HL-60 (cell line): ENCODE data around the gene KRTAP21-1.

Experiments used
- CTCF ChIP-seq: IDR thresholded peaks from one replicate; pipeline ENCODE4 v1.5.1; 2011; ENCODE audit warnings: low read length, control low read depth, inconsistent platforms; ENCODE audit not compliant: insufficient read depth
- GABPA ChIP-seq: IDR thresholded peaks from 2 replicates; pipeline ENCODE4 v1.6.1; 2012; ENCODE audit warnings: low read depth
- POLR2AphosphoS5 ChIP-seq: IDR thresholded peaks from 2 replicates; pipeline ENCODE4 v1.6.1; 2012; ENCODE audit warnings: low read depth
- REST ChIP-seq: IDR thresholded peaks from 2 replicates; pipeline ENCODE4 v1.6.1; 2012; ENCODE audit warnings: low read depth; ENCODE audit not compliant: insufficient replicate concordance
- SPI1 ChIP-seq: IDR thresholded peaks from 2 replicates; pipeline ENCODE4 v1.6.1; 2012; ENCODE audit warnings: low read depth, mild to moderate bottlenecking, borderline replicate concordance

GRCh38 chr21:30758306-30758705 is 3.1 kb upstream of the KRTAP21-1 start:
- TF ChIP-seq CTCF (no peak), POLR2AphosphoS5 (no peak), REST (no peak), GABPA (no peak), SPI1 (no peak)
